Measurements from ENCODE around the gene EPS15.
"Not testable (repeated sequence)": the region's sequence is repeated elsewhere in the genome, so short reads cannot be mapped to it uniquely, and the experiment has no call there.

Gene EPS15

DNA sequence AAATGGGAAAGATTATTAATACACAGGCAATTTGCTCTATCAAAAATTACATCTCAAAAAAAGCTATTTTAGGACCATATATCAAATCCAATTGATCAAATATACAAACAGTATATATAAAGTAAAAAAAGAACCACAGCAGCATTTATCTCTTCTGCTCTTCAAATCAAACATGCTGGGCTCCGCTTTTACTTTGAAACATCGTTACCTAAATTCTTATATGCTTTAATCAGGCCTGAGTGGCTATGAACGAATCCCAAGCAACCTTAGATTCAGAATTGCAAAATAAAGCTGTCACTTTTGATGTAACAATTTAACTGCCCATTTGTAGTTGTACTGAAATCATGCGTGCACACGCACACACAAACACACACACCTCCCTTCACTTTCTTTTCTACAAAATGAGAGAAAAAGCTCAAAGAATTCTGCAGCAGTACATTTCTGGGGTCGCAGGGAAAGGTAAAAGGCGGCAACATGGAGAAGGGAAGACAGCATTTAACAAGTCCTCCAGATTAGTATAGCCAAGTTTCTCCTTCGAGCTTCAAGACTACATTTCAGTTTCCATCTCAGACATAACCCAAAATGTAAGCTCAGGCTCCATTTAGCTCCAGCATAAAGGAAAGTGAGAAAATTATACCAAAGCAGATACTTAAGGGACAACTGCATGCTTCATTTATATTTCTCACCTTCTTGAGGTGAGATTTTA is 96.5 kb downstream of the EPS15 start:
- DNase-seq: no peak

DNA sequence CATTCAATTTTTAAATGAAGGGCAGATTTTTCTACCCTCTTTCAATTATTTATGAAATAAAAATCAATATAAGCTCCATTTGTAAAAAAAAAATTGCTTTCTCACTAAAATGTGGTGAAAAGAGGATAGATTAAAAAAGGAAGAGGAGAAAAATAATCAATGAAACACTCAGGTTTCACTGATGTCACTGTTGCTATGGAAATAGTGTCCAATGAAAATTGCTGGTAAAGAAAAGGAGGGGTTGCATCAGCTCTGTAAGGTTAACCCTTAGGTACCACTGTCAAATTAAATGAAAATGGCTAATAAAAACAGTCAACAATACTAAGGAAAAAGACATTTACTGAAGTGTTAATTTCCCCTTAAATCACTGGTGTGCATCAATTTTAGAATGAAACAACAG is 97.1 kb downstream of the EPS15 start:
- DNase-seq: peak; percentile 21

DNA sequence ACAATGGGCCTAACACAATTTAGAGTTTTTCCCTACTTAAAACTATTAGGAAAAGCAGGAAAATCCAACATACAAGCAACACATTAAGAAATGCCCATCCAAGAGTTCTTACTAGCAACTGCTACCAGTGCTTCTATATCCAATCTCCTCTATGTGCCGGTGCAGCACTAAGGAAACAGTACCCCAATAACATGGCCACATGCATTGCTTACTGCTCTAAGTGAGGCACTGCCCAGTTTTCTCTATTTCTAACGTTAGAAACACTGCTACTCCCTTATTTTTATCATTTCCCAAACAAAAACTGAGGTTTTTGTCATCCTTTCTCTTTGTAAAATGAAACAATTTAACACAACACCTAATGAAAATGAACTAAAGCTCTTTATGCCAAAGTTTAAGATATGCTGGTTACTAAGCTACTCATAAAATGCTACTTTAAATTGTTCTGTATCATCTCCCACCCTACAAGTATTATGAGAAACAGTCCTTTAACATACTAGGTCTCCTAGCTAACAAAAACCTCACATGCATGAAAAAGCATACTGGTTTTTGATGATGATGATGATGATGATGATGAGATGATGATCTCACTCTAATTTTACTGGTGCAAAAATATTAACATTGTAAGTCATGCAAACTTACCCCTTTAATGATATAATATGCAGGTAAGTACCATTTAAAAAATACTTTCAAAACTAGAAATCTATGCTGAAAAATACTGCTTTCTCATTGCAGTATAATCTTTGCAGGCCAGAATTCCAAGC is 98.0 kb downstream of the EPS15 start:
- no peak for DNase-seq

DNA sequence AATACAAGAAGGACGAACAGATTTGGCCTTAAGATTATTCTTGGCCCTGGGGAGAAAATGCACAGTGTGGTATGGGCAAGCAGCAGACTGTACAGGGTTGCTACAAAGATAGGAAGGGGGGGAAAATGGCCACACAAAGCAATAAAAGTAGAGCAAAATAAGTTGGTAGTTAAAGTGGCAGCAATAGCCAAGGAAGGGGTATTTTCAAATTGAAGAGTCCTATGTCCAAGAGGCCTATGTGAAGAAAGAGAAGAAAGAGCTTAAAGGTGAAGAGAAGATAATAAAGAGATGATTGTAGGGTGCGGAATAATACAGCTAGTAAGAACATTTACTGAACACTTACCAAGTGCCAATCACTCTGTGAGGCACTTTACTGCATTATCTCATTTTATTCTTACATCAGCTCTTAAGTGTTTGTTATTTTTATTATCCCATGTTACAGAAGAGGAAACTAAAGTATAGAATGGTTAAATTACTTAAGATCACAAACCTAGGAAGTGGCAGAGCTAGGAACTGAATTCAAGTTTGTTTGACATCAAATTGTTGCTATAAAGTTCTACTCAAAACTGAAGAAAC is 100.6 kb downstream of the EPS15 start:
- DNase-seq: no peak

DNA sequence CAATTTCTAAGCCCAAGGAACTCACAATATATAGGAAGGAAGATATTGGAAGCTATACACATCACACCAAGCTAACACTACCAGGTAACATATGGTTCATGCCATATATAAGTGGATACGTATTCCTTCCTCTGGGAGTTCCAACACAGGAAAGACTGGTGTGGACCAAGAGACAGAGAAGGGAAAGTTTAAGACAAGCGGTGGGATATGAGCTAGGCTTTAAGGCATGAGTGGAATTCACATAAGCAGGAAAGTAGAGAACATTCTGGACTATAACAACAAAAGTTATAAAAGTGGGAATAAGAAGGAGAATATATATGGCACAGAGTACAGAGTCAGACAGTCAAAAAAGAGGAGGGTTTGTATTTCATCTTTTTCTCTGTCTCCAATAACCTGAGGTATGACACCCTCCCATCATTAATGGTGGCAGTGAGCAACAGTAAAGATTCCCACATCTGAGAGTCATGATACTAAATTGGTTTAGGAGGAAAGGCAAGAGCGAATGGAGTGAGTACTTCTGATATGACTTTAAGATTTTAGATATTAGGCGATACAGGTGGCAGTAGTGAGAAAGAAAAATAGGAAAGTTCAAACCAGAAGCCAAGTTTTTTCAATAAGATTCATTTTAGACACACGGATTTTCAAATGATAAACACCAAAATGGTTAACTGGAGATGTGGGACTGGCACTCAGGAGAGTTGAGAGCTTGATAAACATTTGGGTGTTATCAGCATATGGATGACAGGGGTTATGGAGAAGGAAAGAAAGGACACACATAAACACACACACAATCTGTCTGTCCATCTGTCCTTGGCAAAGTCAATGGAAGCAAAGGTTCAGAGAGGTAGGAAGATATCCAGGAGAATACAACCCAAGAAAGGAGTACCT is 101.3 kb downstream of the EPS15 start:
- no peak for DNase-seq

DNA sequence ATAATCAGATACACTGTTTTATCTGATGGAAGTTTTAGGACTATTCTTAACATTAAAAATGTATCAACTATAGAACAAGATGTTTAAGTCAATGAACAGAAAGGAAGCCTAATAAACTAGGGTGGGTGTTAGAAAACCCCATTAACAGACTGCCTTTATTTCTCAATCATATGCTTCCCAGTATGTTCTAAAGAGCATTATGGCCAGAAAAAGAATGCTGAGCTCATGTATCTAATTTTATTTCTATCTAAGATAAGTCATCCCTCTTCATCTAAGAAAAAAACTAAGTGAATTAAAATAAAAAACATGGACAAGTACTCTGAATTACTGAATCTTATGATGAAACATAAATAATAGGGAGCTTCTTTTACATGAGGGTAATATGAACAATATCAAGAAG is 102.2 kb downstream of the EPS15 start:
- no peak for DNase-seq

DNA sequence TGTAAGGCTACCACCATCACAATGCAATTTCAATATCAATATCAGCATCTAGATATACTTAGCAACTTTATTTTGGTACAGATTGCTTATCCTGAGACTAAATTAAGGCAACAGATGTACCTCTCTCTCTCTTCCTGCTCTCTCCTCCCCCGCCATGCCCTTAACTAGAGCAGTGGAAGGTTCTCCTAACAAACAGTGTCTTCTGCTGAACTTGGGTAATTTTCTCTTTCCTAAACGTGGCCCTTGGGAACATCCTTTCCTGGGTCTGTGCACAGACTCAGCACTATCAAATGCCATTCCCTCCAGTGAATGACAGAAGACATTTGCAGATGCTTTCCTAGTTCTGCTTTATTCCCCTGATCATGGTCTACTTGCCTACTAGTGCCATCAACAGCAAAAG is 103.1 kb downstream of the EPS15 start:
- no peak for DNase-seq

DNA sequence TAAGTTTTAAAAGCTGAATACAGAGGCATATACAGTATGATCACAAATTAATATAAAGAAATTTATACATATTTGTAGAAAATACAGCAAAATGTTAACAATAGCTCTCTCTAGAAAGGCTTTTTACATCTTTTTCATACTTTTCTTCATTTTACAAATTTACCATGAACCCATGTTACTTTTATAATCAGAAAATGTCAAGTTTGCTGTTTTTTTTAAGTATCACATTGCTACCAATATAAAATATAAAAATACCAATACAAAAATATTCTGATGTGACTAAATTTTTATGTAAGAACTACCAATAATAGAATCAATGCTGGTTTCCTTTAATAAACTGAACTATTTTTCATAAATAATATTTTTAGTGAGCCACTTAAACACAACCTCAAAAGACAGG is 104.3 kb downstream of the EPS15 start:
- no peak for DNase-seq

DNA sequence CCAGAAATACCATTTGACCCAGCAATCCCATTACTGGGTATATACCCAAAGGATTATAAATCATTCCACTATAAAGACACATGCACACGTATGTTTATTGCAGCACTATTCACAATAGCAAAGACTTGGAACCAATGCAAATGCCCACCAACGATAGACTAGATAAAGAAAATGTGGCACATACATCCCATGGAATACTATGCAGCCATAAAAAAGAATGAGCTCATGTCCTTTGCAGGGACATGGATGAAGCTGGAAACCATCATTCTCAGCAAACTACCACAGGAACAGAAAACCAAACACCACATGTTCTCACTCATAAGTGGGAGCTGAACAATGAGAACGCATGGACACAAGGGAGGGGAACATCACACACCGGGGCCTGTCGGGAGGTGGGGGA is 107.2 kb downstream of the EPS15 start:
- DNase-seq: not testable (repeated sequence)

DNA sequence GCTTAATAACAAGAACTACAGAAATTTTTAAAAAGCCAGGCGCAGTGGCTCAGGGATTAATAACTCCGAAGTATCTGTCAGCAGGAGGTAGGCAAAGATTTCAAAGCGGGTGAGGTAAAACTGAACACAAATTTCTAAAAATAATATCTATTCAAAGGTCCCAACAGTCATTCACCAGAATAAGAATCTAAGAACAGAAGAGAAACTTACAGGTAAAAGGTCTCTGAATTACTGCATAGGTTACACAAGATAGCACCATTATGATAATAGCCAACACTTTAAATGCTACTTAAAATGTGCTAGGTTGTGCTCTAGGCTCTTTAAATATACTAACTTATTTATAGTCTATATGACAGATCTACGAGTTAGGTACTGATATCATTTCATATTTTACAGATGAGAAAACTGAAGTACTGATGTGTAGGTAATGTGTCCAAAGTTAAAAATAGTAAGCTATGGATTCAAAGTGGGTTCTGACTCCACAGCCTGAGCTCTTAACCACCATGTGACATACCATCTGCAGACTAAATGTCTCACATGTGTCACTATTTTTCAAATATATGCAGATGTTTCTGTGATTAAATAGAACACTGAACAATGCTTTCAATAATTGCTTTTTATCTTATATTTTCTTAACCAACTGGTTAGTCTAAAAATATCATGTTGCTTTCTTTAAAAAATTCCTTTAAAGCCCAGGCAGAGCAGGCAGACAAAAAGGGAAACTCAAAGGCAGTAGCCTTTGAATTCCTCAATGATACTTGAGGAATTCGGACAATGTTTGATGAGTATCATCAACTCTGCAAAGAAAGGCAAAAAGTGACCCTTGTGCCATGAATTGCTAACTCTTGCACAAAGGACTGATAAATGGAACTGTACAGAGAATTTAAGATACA is 108.3 kb downstream of the EPS15 start:
- DNase-seq: no peak

DNA sequence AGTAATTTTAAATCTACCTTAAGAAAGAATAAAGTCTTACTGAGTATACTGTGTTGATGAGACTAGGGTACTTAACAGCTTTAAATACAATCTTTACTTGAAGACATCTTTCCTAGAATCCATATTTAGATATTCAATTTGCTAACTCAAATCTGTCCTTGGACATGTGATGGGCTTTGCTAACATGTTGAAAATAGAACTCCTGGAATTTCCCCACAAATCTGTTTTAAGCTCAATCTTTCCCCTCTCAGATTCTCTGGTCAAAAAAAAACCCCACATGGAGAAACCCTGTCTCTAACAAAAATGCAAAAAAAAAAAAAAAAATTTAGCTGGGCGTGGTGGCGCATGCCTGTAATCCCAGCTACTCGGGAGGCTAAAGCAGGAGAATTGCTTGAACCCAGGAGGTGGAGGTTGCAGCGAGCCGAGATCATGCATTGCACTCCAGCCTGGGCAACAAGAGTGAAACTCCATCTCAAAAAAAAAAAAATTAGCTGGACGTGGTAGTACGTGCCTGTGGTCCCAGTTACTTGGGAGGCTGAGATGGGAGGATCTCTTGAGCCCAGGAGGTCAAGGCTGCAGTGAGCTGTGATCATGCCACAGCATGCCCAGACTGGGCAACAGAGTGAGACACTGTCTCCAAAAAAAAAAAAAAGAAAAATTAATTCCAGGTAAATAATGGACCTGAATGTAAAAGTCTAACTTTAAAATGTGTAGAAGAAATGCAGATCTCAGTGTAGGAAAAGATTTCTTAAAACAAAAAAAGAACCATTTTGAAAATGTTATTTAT is 109.1 kb downstream of the EPS15 start:
- DNase-seq: not testable (repeated sequence)

DNA sequence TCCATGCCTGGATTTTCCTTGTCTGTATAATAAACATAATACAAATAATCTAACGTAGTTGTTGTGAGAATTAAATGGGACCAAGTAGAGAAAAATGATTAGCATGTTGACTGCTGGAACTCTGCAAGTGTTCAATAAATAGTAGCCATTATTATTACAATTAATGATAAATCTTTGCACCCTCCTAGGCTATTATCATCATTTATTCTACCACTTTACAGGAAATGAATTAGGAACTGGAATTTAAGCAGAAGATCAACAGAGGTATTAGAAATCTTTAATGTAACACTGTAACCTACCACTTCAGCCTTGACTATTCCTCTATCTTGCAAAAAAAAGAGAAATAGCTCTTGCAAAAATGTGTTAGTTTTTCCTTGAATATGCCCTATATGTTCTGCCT is 126.8 kb downstream of the EPS15 start:
- no peak for DNase-seq

DNA sequence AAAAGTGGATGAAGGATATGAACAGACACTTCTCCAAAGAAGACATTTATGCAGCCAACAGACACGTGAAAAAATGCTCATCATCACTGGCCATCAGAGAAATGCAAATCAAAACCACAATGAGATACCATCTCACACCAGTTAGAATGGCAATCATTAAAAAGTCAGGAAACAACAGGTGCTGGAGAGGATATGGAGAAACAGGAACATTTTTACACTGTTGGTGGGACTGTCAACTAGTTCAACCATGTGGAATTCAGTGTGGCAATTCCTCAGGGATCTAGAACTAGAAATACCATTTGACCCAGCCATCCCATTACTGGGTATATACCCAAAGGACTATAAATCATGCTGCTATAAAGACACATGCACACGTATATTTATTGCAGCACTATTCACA is 128.4 kb downstream of the EPS15 start:
- not testable (repeated sequence) for DNase-seq

DNA sequence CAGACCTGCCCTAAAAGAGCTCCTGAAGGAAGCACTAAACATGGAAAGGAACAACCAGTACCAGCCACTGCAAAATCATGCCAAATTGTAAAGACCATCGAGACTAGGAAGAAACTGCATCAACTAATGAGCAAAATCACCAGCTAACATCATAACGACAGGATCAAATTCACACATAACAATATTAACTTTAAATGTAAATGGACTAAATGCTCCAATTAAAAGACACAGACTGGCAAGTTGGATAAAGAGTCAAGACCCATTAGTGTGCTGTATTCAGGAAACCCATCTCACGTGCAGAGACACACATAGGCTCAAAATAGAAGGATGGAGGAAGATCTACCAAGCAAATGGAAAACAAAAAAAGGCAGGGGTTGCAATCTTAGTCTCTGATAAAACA is 131.8 kb downstream of the EPS15 start:
- DNase-seq: not testable (repeated sequence)

DNA sequence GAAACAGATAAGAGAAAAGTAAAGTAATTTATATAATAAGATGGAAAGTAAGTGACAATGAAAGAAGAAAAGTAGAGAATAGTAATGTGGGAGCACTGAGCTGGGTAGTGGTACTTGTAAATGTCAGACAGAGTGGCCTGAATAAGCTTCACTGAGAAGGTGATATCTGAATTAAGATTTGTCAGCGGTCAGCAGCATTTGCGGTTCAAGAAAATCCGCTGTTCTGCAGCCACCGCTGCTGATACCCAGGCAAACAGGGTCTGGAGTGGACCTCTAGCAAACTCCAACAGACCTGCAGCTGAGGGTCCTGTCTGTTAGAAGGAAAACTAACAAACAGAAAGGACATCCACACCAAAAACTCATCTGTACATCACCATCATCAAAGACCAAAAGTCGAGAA is 132.8 kb downstream of the EPS15 start:
- DNase-seq: not testable (repeated sequence)

DNA sequence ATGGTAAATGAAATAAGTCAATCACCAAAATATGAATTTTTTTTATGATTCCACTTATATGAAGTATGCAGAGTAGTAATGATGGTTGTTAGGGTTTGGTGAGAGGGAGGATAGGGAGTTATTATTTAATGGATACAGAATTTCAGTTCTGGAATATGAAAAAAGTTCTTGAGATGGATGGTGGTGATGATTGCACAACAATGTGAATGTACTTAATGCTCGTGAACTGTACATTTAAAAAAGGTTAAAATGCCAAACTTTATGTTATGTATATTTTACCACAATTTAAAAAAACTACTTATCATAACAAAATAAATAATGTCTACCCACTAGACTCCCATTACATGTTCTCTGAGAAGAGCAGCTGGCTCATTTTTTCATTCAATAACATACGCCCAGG is 133.3 kb downstream of the EPS15 start:
- DNase-seq: no peak

DNA sequence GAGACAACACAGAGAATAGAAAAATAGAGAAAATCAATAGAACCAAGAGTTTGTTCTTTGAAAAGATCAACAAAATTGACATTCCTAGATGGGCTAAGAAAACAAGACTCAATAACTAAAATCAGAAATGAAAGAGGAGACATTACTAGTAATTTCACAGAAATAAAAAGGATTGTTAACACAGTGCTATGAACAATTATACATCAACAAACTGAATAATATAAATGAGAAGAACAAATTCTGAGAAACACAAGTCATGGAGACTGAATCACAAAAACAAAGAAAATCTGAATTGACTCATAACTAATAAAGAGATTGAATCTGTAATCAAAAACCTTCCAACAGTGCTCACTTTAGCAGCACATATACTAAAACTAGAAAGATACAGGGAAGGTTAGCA is 137.1 kb downstream of the EPS15 start:
- no peak for DNase-seq

DNA sequence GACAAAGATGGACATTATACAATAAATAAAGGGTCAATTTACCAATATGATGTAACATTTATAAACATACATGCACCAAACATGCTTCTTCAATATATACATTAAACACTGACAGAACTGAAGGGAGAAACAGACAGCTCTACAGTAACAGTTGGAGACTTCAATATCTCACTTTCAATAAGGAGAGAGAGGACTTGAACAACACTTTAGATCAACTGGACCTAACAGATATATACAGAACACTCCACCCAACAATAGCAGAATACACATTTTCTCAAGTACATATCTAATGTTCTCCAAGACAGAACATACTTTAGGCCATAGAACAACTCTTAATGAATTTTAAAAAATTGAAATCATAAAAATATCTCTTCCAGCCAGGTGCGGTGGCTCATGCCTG is 138.1 kb downstream of the EPS15 start:
- DNase-seq: no peak

DNA sequence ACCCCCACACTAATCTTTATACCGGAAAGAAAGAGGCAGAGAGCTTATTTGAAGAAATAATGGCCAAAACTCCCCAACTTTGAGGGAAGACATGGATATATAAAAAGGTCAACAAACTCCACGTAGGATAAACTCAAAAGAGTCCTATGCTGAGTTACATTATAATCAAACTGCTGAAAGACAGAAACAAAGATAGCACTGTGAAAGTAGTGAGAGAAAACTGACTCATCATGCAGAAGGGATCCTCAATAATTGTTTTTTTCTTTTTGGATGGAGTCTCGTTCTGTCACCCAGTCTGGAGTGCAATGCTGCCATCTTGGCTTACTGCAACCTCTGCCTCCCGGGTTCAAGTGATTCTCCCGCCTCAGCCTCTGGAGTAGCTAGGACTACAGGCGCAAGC is 140.2 kb downstream of the EPS15 start:
- DNase-seq: no peak

DNA sequence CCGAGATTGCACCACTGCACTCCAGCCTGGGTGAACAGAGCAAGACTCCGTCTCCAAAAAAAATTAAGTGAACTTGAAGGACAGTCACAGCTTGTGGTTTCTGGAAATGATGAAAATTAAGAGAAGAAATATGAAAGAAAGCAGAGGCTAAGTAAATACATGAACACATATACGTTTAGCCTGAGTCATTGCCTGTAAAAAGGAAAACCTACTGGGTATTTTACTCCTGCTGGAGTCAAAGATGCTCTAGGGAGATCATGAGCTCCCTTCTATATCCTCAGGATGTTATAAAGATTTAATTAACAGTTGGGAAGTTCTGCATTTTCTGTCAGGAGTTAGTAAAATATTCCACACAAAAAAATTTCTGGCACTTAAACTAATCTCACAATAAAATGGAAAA is 145.2 kb downstream of the EPS15 start:
- DNase-seq: no peak

DNA sequence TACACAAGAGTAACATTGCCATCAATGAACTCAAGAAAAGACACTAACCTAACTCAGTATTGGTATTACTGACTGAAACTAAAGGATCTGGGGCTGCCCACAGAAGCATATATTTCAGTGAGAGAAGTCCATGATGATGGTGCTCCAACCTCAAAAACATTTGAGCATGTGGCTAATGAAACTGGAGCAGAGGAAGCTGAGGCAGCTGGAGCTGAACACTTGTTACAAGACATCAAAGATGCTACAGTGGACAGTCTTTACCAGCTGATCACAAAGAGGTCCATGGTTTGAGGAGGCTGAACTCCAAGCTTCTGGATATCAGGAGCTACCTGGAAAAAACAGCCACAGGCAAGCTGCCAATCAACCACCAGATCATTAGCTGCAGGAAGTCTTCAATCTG is 146.5 kb downstream of the EPS15 start:
- no peak for DNase-seq
